NCI-H2196 (cell line): Measurements from ENCODE around the gene ZNF407.

ENCODE experiments used
- DNase-seq: peaks from one replicate; lab custom pipeline; 2025; ENCODE audit not compliant: unreplicated experiment; lab: John Stamatoyannopoulos, UW

Gene ZNF407

GRCh38 chr18:74820160-74820780, 222.6 kb downstream of the ZNF407 start:
- DNase-seq: no peak

GRCh38 chr18:74825460-74825859, 227.8 kb downstream of the ZNF407 start:
- no peak for DNase-seq

- no peak for DNase-seq
These were observed 228.9 kb downstream of the ZNF407 start for GRCh38 chr18:74826572-74826971.

GRCh38 chr18:74828200-74828599, 230.5 kb downstream of the ZNF407 start:
- no peak for DNase-seq

GRCh38 chr18:74831571-74832250, 234.0 kb downstream of the ZNF407 start:
- no peak for DNase-seq

- DNase-seq: no peak
These were observed 234.7 kb downstream of the ZNF407 start for GRCh38 chr18:74832381-74832780.

GRCh38 chr18:74832999-74833398, 235.3 kb downstream of the ZNF407 start:
- no peak for DNase-seq

- DNase-seq: no peak
These were observed 237.0 kb downstream of the ZNF407 start for GRCh38 chr18:74834424-74835309.

GRCh38 chr18:74836296-74837139, 238.8 kb downstream of the ZNF407 start:
- DNase-seq: peak; percentile 21

- no peak for DNase-seq
These were observed 243.0 kb downstream of the ZNF407 start for GRCh38 chr18:74840492-74841167.

GRCh38 chr18:74841248-74841647, 243.6 kb downstream of the ZNF407 start:
- no peak for DNase-seq

GRCh38 chr18:74849301-74849700, 251.6 kb downstream of the ZNF407 start:
- no peak for DNase-seq

- no peak for DNase-seq
These were observed 258.8 kb downstream of the ZNF407 start for GRCh38 chr18:74856434-74856833.

GRCh38 chr18:74856928-74857327, 259.3 kb downstream of the ZNF407 start:
- DNase-seq: no peak

GRCh38 chr18:74857901-74858300, 260.2 kb downstream of the ZNF407 start:
- DNase-seq: no peak

- DNase-seq: no peak
These were observed 263.5 kb downstream of the ZNF407 start for GRCh38 chr18:74861154-74861553.

- no peak for DNase-seq
These were observed 264.4 kb downstream of the ZNF407 start for GRCh38 chr18:74862094-74862493.

- DNase-seq: no peak
These were observed 268.9 kb downstream of the ZNF407 start for GRCh38 chr18:74866577-74866976.

GRCh38 chr18:74868461-74868860, 270.8 kb downstream of the ZNF407 start:
- DNase-seq: no peak
